ENCODE measurements around the gene NPHS1. TPM values are rescaled to one million over a fixed set of nuclear protein-coding genes. Genes with fewer than 3 reads are reported as not detected.

Gene NPHS1
- total and polyA plus RNA-seq, 9 of the 15 experiments (the other 6 are each of a cell fraction or from before 2014, with no cell fraction given): 0.01 to 0.28 (median 0.14) TPM; not detected in 5

- TF ChIP-seq REST (IDR thresholded peaks at IDR 0.05; ENCODE audit: borderline replicate concordance) (peak; percentile 15; the same call in 1 of the 2 replicates), REST (CRISPR knock-in tag; IDR thresholded peaks at IDR 0.05; ENCODE audit: low read depth) (no peak), BRD4 (IDR thresholded peaks at IDR 0.05) (no peak), POLR2H (tag; IDR thresholded peaks at IDR 0.05; ENCODE audit: low read depth) (no peak), NCOA1 (IDR thresholded peaks at IDR 0.05; ENCODE audit: low read depth) (peak; percentile 68; the same call in 1 of the 2 replicates), SNRNP70 (optimal IDR thresholded peaks at IDR 0.05; ENCODE audit: low read depth, low read length) (no peak), HBP1 (CRISPR knock-in tag; IDR thresholded peaks at IDR 0.05) (0 out of 2 replicates have a peak, but pooled peaks have one; percentile 13), USF2 (CRISPR knock-in tag; IDR thresholded peaks at IDR 0.05) (peak; percentile 68), ZNF507 (tag; conservative IDR thresholded peaks at IDR 0.05) (no peak), MLLT1 (IDR thresholded peaks at IDR 0.05) (peak in 1 of 2 experiments; percentile 74; a peak in 2 of 4 replicates), SETDB1 (IDR thresholded peaks at IDR 0.05; ENCODE audit: low read length) (no peak), ESRRA (IDR thresholded peaks at IDR 0.05; ENCODE audit: borderline replicate concordance, low read depth) (0 out of 2 replicates have a peak, but pooled peaks have one; percentile 41), ZFP91 (CRISPR knock-in tag; IDR thresholded peaks at IDR 0.05) (no peak), ZNF124 (CRISPR knock-in tag; IDR thresholded peaks at IDR 0.05) (no peak)
These were observed 6.9 kb downstream of the NPHS1 start (continued) for GRCh38 chr19:35845215-35846037.

All from K562 (cell line).